ENCODE data around the gene OR14A2.
A peak's percentile ranks its signal among the peaks of the same experiment; 100 is the strongest.
"Not testable (repeated sequence)": the region's sequence is repeated elsewhere in the genome, so short reads cannot be mapped to it uniquely, and the experiment has no call there.

OR14A2 gene

GRCh38 chr1:247748041-247748440, at the start of gene OR14A2:
Gene OR14A2, minus strand, starts transcription at chr1:247748141.
- no peak for DNase-seq

GRCh38 chr1:247797518-247797917, 49.6 kb upstream of the OR14A2 start:
- no peak for DNase-seq

- no peak for DNase-seq
These were observed 21.7 kb upstream of the OR14A2 start for GRCh38 chr1:247769603-247770002.

GRCh38 chr1:247760456-247760855, 12.5 kb upstream of the OR14A2 start, which contains the start of gene OR1C1:
Gene OR1C1, minus strand, starts transcription at chr1:247760556. Its CDS starts 2,150 bp downstream, at chr1:247758406.
- DNase-seq: no peak

GRCh38 chr1:247754311-247754710, 6.4 kb upstream of the OR14A2 start:
- DNase-seq: not testable (repeated sequence)

GRCh38 chr1:247749870-247750269, 1.9 kb upstream of the OR14A2 start:
- DNase-seq: no peak

GRCh38 chr1:247747616-247748015, 325 bp downstream of the OR14A2 start:
- no peak for DNase-seq

GRCh38 chr1:247746391-247746935, 1.5 kb downstream of the OR14A2 start:
- DNase-seq: no peak

- DNase-seq: not testable (repeated sequence)
These were observed 5.7 kb downstream of the OR14A2 start for GRCh38 chr1:247742215-247742760.

- no peak for DNase-seq
These were observed 6.2 kb downstream of the OR14A2 start for GRCh38 chr1:247741756-247742155.

- no peak for DNase-seq
These were observed 7.2 kb downstream of the OR14A2 start for GRCh38 chr1:247740721-247741120.

GRCh38 chr1:247738315-247738714, 9.6 kb downstream of the OR14A2 start, which contains the start of gene OR14K1:
Gene OR14K1, plus strand, starts transcription at chr1:247738615. Its CDS starts 0 bp downstream, at chr1:247738615.
- DNase-seq: no peak

- DNase-seq: no peak
These were observed 26.7 kb downstream of the OR14A2 start for GRCh38 chr1:247721222-247721621.

GRCh38 chr1:247716546-247716945, 31.4 kb downstream of the OR14A2 start, which contains the start of gene OR6F1:
Gene OR6F1, minus strand, starts transcription at chr1:247716646. Its CDS starts 3,891 bp downstream, at chr1:247712755.
- no peak for DNase-seq

GRCh38 chr1:247713753-247714152, 34.2 kb downstream of the OR14A2 start:
- DNase-seq: no peak

GRCh38 chr1:247710681-247711080, 37.3 kb downstream of the OR14A2 start:
- not testable (repeated sequence) for DNase-seq

- no peak for DNase-seq
These were observed 46.6 kb downstream of the OR14A2 start for GRCh38 chr1:247701338-247701737.

GRCh38 chr1:247681288-247681897, 66.5 kb downstream of the OR14A2 start:
- DNase-seq: peak; percentile 64

GRCh38 chr1:247680171-247680570, 67.8 kb downstream of the OR14A2 start:
- no peak for DNase-seq

- no peak for DNase-seq
These were observed 68.3 kb downstream of the OR14A2 start, which contains the start of gene OR13G1 for GRCh38 chr1:247679639-247680038. Gene OR13G1, minus strand, starts transcription at chr1:247679739. Its CDS starts 6,698 bp downstream, at chr1:247673041.

All from KG1 (cell line).